GM19324 (cell line): ENCODE measurements around the gene METTL15.
"Not testable (repeated sequence)": the region's sequence is repeated elsewhere in the genome, so short reads cannot be mapped to it uniquely, and the experiment has no call there.

Source experiments
- ATAC-seq: cut with Tn5 transposase; IDR thresholded peaks from one replicate; pipeline ENCODE4 v1.9.1; 2021; ENCODE audit warnings: mild to moderate bottlenecking, moderate library complexity; ENCODE audit not compliant: unreplicated experiment, low FRiP score

Gene METTL15

GRCh38 chr11:28108958-28109357, 770 bp downstream of the METTL15 start:
- ATAC-seq = no peak

GRCh38 chr11:28110108-28110820, 2.1 kb downstream of the METTL15 start:
- peak; percentile 38 for ATAC-seq

GRCh38 chr11:28110821-28111200, 2.6 kb downstream of the METTL15 start:
- no peak for ATAC-seq

GRCh38 chr11:28114116-28114515, 5.9 kb downstream of the METTL15 start:
- no peak for ATAC-seq

GRCh38 chr11:28114731-28115130, 6.5 kb downstream of the METTL15 start:
- no peak for ATAC-seq

- ATAC-seq = no peak
Observed at GRCh38 chr11:28117712-28118111, 9.5 kb downstream of the METTL15 start.

- no peak for ATAC-seq
Observed at GRCh38 chr11:28123151-28123581, 15.0 kb downstream of the METTL15 start.

GRCh38 chr11:28132548-28132947, 24.4 kb downstream of the METTL15 start:
- no peak for ATAC-seq

- ATAC-seq = no peak
Observed at GRCh38 chr11:28133146-28133545, 25.0 kb downstream of the METTL15 start.

- ATAC-seq = not testable (repeated sequence)
Observed at GRCh38 chr11:28136157-28136556, 28.0 kb downstream of the METTL15 start.

GRCh38 chr11:28137366-28137765, 29.2 kb downstream of the METTL15 start:
- ATAC-seq = no peak

GRCh38 chr11:28137832-28138231, 29.6 kb downstream of the METTL15 start:
- ATAC-seq = no peak

- no peak for ATAC-seq
Observed at GRCh38 chr11:28139841-28140415, 31.7 kb downstream of the METTL15 start.

- ATAC-seq = no peak
Observed at GRCh38 chr11:28140689-28141455, 32.7 kb downstream of the METTL15 start.

- no peak for ATAC-seq
Observed at GRCh38 chr11:28142724-28143123, 34.5 kb downstream of the METTL15 start.

- no peak for ATAC-seq
Observed at GRCh38 chr11:28144808-28145207, 36.6 kb downstream of the METTL15 start.

GRCh38 chr11:28146123-28146751, 38.0 kb downstream of the METTL15 start:
- ATAC-seq = no peak

GRCh38 chr11:28152743-28153142, 44.6 kb downstream of the METTL15 start:
- ATAC-seq = no peak

- no peak for ATAC-seq
Observed at GRCh38 chr11:28153586-28153985, 45.4 kb downstream of the METTL15 start.

GRCh38 chr11:28168718-28169117, 60.5 kb downstream of the METTL15 start:
- no peak for ATAC-seq

- ATAC-seq = no peak
Observed at GRCh38 chr11:28169816-28170215, 61.6 kb downstream of the METTL15 start.
